Lower lobe of right lung (tissue), 2 donors: Measurements from ENCODE around the gene MAD1L1. TPM values are rescaled to one million over a fixed set of nuclear protein-coding genes. Genes with fewer than 3 reads are reported as not detected.

ENCODE experiments used
- ATAC-seq, 2 donors: fragments of 200-7000 bp; cut with Tn5 transposase; one replicate each; pipeline ENCODE4 v1.9.1; 2020 to 2022; ENCODE audit warnings: mild to moderate bottlenecking in 2 of 2, moderate library complexity in 2 of 2
- DNase-seq: peaks from one replicate; pipeline ENCODE4 v3.0.0-alpha.2; 2020
- H3K27ac ChIP-seq: fragments of 200-600 bp; one replicate; pipeline ENCODE4 v1.8.0; 2022
- H3K27me3 ChIP-seq: fragments of 200-600 bp; one replicate; pipeline ENCODE4 v1.8.0; 2022; ENCODE audit warnings: low read depth
- H3K36me3 ChIP-seq: fragments of 200-600 bp; one replicate; pipeline ENCODE4 v1.8.0; 2022; ENCODE audit warnings: mild to moderate bottlenecking
- H3K4me1 ChIP-seq: fragments of 200-600 bp; one replicate; pipeline ENCODE4 v1.8.0; 2022
- H3K4me3 ChIP-seq: fragments of 200-600 bp; one replicate; pipeline ENCODE4 v1.8.0; 2022; ENCODE audit warnings: mild to moderate bottlenecking
- H3K9me3 ChIP-seq: fragments of 200-600 bp; one replicate; pipeline ENCODE4 v1.8.0; 2022
- intact Hi-C: fragments of 100-400 bp; cut with DNase I; formaldehyde crosslinking; loops from one replicate; pipeline ENCODE4 v1.11.0; 2022
- total RNA-seq: library from RNA; stranded (reverse); fragmentation: NEBNext Ultra II Directional; extraction: Animal tissue kit (Norgen Biotek cat#: 25700); gene quantifications from one replicate; pipeline ENCODE4 v1.2.1, GENCODE V29; 2021
- TF ChIP-seq, protein P1 (sequence below): fragments of 200-600 bp; IDR thresholded peaks from one replicate; pipeline ENCODE4 v1.8.0; 2022; ENCODE audit warnings: antibody characterized with exemption, mild to moderate bottlenecking
- donor health status: DM: no; HTN: yes; CAD: no; lungs with severe emphysema.

Gene MAD1L1
- total RNA-seq, 1 donor from 2014 or later: 44.5 TPM

DNA sequence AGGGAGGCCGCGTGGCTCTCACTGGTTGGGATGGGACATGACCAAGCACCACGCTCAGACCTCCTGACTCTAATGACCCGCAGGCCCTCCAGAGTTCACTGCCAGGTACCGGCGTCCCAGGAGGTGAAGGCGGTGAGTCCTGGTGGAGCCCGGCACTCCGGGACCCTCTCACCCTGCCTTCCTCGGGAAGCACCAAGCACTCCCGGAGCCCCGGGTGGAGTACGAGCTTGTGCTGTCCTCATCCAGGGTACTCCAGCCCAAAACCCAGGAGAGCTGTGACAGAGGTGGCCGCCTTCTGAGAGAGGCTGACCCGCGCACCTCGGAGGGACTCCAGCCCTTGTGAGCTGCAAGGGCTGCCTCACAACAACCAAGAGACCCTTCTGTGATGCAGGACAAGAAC lies 9.4 kb downstream of the MAD1L1 start:
- ATAC-seq: no peak
- no peak overlapping the region for H3K4me3 ChIP-seq
- intact Hi-C loops: no loop called here
- peaks cover 89% of the 10 kb centered on the region for H3K36me3 ChIP-seq
- DNase-seq: no peak
- no peak overlapping the region for H3K27ac ChIP-seq
- H3K27me3 ChIP-seq: no peaks in the 10 kb centered on the region
- TF ChIP-seq, protein P1, sequence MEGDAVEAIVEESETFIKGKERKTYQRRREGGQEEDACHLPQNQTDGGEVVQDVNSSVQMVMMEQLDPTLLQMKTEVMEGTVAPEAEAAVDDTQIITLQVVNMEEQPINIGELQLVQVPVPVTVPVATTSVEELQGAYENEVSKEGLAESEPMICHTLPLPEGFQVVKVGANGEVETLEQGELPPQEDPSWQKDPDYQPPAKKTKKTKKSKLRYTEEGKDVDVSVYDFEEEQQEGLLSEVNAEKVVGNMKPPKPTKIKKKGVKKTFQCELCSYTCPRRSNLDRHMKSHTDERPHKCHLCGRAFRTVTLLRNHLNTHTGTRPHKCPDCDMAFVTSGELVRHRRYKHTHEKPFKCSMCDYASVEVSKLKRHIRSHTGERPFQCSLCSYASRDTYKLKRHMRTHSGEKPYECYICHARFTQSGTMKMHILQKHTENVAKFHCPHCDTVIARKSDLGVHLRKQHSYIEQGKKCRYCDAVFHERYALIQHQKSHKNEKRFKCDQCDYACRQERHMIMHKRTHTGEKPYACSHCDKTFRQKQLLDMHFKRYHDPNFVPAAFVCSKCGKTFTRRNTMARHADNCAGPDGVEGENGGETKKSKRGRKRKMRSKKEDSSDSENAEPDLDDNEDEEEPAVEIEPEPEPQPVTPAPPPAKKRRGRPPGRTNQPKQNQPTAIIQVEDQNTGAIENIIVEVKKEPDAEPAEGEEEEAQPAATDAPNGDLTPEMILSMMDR: no peak
- peaks cover 17% of the 10 kb centered on the region for H3K4me1 ChIP-seq
- no peaks in the 10 kb centered on the region for H3K9me3 ChIP-seq

DNA sequence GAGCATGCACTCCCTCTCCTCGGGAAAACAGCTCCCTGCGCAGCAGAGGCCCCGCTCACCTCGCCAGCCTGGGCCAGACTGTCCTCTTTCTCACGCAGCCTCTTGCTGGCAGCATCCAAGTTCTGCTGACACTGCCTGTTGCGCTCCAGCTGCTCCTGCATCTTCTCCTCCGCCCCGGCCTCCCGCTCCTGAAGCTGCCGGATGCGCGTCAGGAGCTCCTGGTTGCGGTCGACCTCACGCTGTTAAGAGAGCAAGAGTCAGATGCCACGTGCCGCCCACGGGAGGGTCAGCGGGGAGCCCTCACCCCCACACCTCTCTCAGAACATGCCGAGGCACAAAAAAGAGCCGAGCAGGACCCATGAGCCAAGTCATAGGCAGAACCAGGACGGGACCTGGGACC lies 10.2 kb downstream of the MAD1L1 start:
- intact Hi-C loops: no loop called here
- Histone ChIP-seq H3K4me1 (peaks cover 17% of the 10 kb centered on the region), H3K27me3 (no peaks in the 10 kb centered on the region), H3K27ac (no peak overlapping the region), H3K9me3 (no peaks in the 10 kb centered on the region), H3K36me3 (peaks cover 89% of the 10 kb centered on the region), H3K4me3 (no peak overlapping the region)
- TF ChIP-seq, protein P1: no peak
- ATAC-seq (no peak), DNase-seq (no peak)

DNA sequence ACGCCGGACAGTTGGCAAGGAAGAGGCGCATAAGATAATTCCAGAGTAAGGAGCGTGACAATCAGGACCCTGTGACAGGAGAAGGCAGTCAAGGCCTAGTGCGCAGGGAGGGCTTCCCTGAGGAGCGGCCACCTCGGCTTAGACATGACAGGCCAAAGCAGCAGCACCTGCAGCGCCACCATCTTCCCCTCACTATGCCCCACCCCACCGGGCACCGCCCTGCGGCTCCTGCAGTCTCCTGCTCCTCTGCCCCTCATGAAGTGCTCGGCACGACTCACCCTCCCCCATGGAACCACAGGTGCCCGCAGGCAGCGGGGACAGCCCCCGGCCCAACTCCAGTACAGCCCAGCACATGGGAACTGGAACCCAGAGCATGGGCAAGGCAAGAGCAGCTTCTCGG lies 11.8 kb downstream of the MAD1L1 start:
- ATAC-seq (no peak), DNase-seq (no peak)
- intact Hi-C loops: no loop called here
- no peaks in the 10 kb centered on the region for H3K9me3 ChIP-seq
- peaks cover 17% of the 10 kb centered on the region for H3K4me1 ChIP-seq
- TF ChIP-seq, protein P1: no peak
- no peaks in the 10 kb centered on the region for H3K27me3 ChIP-seq
- peaks cover 91% of the 10 kb centered on the region for H3K36me3 ChIP-seq
- no peak overlapping the region for H3K4me3 ChIP-seq
- no peak overlapping the region for H3K27ac ChIP-seq

DNA sequence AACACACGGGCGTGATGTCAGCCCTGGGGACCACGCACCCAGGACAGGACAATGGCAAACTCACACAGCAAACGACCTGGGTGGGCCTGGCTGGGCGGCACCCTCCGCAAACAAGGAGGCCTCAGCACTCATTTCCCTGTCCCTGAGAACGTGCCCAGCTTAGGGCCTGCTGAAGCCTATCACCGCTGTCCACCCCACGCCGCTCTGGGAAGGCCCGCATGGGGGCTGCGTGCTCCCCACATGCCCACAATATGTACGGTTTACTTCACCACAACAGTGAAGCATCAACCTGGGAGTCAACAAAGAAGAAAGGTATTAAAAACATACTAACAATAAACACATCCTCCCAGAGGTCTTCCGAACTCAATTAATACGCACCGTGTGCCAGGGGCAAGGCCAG lies 12.2 kb downstream of the MAD1L1 start:
- Histone ChIP-seq H3K4me1 (peaks cover 12% of the 10 kb centered on the region), H3K27me3 (no peaks in the 10 kb centered on the region), H3K4me3 (no peak overlapping the region), H3K27ac (no peak overlapping the region), H3K36me3 (peaks cover 92% of the 10 kb centered on the region), H3K9me3 (no peaks in the 10 kb centered on the region)
- intact Hi-C loops: no loop called here
- TF ChIP-seq, protein P1: no peak
- ATAC-seq (no peak), DNase-seq (no peak)

DNA sequence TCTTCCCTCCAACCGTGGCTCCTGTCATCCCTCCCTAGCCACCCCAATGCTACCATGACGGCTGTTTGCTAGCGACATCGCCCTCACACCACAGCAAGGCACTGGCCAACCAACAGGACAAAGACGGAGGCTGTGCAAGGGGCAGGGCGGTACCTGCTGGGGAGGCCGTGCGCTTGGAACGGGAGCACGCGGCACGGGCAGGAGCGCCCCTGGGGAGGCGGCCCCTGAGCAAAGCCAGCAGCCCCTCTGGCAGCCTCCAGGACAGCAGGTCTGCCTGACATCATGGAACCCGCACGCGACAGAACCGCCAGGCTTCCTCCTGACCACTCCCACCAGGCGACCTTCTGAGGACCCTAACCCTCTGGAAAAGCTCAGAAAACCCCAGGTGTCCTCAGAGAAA lies 12.7 kb downstream of the MAD1L1 start:
- Histone ChIP-seq H3K27me3 (no peaks in the 10 kb centered on the region), H3K4me3 (no peak overlapping the region), H3K36me3 (peaks cover 92% of the 10 kb centered on the region), H3K4me1 (peaks cover 8% of the 10 kb centered on the region), H3K27ac (no peak overlapping the region), H3K9me3 (no peaks in the 10 kb centered on the region)
- TF ChIP-seq, protein P1: no peak
- DNase-seq (no peak), ATAC-seq (no peak)
- intact Hi-C loops: no loop called here

DNA sequence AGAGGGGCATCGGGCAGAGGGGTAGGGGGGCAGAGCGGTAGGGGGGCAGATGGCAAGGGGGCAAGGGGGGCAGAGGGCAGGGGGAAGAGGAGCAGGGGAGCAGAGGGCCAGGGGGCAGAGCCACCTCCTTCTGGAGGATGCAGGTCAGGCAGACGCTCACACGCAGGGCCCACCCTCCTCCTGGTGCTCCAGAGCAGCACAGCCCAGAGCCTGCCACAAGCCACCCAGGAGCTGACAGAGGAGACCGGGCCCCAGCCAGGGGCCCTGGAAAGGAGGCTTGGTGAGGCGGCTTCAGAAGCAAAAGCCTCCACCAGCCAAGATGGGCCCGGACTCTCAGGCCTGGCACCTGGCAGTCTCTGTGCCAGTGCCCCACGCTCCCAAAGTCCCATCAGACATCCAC lies 13.1 kb downstream of the MAD1L1 start:
- TF ChIP-seq, protein P1: no peak
- H3K4me1 ChIP-seq: peaks cover 6% of the 10 kb centered on the region
- DNase-seq: no peak
- H3K27ac ChIP-seq: no peak overlapping the region
- no peak overlapping the region for H3K4me3 ChIP-seq
- H3K36me3 ChIP-seq: peaks cover 92% of the 10 kb centered on the region
- H3K27me3 ChIP-seq: no peaks in the 10 kb centered on the region
- no peaks in the 10 kb centered on the region for H3K9me3 ChIP-seq
- intact Hi-C loops: no loop called here
- ATAC-seq: no peak
